A673 (cell line): Measurements from ENCODE around the gene AZIN2. TPM values are rescaled to one million over a fixed set of nuclear protein-coding genes. Genes with fewer than 3 reads are reported as not detected.

ENCODE experiments used
- BruUV-seq: library from RNA; stranded (reverse); fragments of 400-500 nt; replicated peaks from 2 replicates; lab custom pipeline; 2021; lab: Mats Ljungman, UMichigan
- CTCF ChIA-PET: fragments of 300-600 bp; sonication (Branson Sonifier 250); formaldehyde crosslinking; loops from one replicate; lab custom pipeline; 2022; ENCODE audit warnings: antibody characterized with exemption; lab: Charles Lee
- POLR2A ChIA-PET: fragments of 300-600 bp; sonication (Branson Sonifier 250); formaldehyde crosslinking; loops from one replicate; lab custom pipeline; 2022; ENCODE audit warnings: antibody characterized with exemption; ENCODE audit not compliant: low non-redundant PET; lab: Charles Lee
- DNase-seq: peaks from one replicate; pipeline ENCODE4 v3.0.0-alpha.2; 2015; ENCODE audit warnings: low spot score
- H3K27ac ChIP-seq: fragments of 200-600 bp; sonication (generic); 2 replicates; pipeline ENCODE4 v1.5.1; 2016; ENCODE audit warnings: mixed run types, low read depth, mild to moderate bottlenecking, mixed read lengths, antibody characterized with exemption, low read length; ENCODE audit not compliant: poor library complexity, severe bottlenecking
- H3K27me3 ChIP-seq: fragments of 200-600 bp; sonication (generic); replicated peaks from 2 replicates; pipeline ENCODE4 v1.6.1; 2017; ENCODE audit warnings: mixed run types, low read depth, mild to moderate bottlenecking, mixed read lengths, antibody characterized with exemption, low read length; ENCODE audit not compliant: insufficient read depth, poor library complexity
- H3K36me3 ChIP-seq: fragments of 200-600 bp; sonication (generic); 2 replicates; pipeline ENCODE4 v1.6.1; 2016; ENCODE audit warnings: mixed run types, mild to moderate bottlenecking, mixed read lengths, antibody characterized with exemption, low read length; ENCODE audit not compliant: insufficient read depth, poor library complexity, severe bottlenecking
- H3K4me1 ChIP-seq: fragments of 200-600 bp; sonication (generic); 2 replicates; pipeline ENCODE4 v1.6.1; 2017; ENCODE audit warnings: mixed run types, mild to moderate bottlenecking, mixed read lengths, antibody characterized with exemption, low read length; ENCODE audit not compliant: insufficient read depth, poor library complexity, severe bottlenecking
- H3K4me3 ChIP-seq: fragments of 200-600 bp; sonication (generic); 2 replicates; pipeline ENCODE4 v1.5.1; 2016; ENCODE audit warnings: low read depth, mixed run types, mild to moderate bottlenecking, mixed read lengths, low read length; ENCODE audit not compliant: poor library complexity, severe bottlenecking
- H3K9me3 ChIP-seq: fragments of 200-600 bp; sonication (generic); 2 replicates; pipeline ENCODE4 v1.6.1; 2016; ENCODE audit warnings: mixed run types, low read depth, mild to moderate bottlenecking, mixed read lengths, antibody characterized with exemption, low read length; ENCODE audit not compliant: poor library complexity, severe bottlenecking
- CTCF ChIP-seq: fragments of 300-800, 200-600 bp; sonication (generic); conservative IDR thresholded peaks from 2 replicates; pipeline ENCODE4 v1.5.1; 2017; ENCODE audit warnings: low read depth, mild to moderate bottlenecking, antibody characterized with exemption, low read length, moderate library complexity, mixed read lengths
- EZH2 ChIP-seq: fragments of 200-600 bp; sonication (generic); IDR thresholded peaks from 2 replicates; pipeline ENCODE4 v1.6.1; 2017; ENCODE audit warnings: borderline replicate concordance, low read depth, mild to moderate bottlenecking, mixed read lengths, antibody characterized with exemption, low read length; ENCODE audit not compliant: poor library complexity, severe bottlenecking
- intact Hi-C: fragments of 100-400 bp; cut with micrococcal nuclease; formaldehyde crosslinking; loops from one replicate; pipeline ENCODE4 v1.10.0; 2022; ENCODE audit not compliant: unreplicated experiment
- total RNA-seq: library from RNA; stranded (reverse); gene quantifications from 2 replicates; pipeline ENCODE4 v1.2.3, GENCODE V29; 2021

The AZIN2 gene
- total RNA-seq, 1 experiment from 2014 or later = 4.6 TPM

GRCh38 chr1:33036051-33036525 lies 44.9 kb upstream of the AZIN2 start:
- H3K4me3 ChIP-seq = peak overlapping the region; percentile 58
- H3K4me1 ChIP-seq = peaks cover 6% of the 10 kb centered on the region
- H3K27me3 ChIP-seq = no peaks in the 10 kb centered on the region
- ChIA-PET CTCF (no interaction called here), POLR2A (no interaction called here)
- no peaks in the 10 kb centered on the region for H3K9me3 ChIP-seq
- H3K36me3 ChIP-seq = peaks cover 7% of the 10 kb centered on the region
- peak; percentile 37 for DNase-seq
- TF ChIP-seq EZH2 = no peak
- TF ChIP-seq CTCF = no peak
- intact Hi-C loops = no loop called here
- H3K27ac ChIP-seq = peak overlapping the region; percentile 66
- BruUV-seq = no TSS peak

- no peaks in the 10 kb centered on the region for H3K9me3 ChIP-seq
- no TSS peak for BruUV-seq
- peaks cover 7% of the 10 kb centered on the region for H3K36me3 ChIP-seq
- peak within 1 kb of the TSS; percentile 66 for H3K27ac ChIP-seq
- H3K4me1 ChIP-seq = peaks cover 6% of the 10 kb centered on the region
- intact Hi-C loops = no loop called here
- peak; percentile 98 for DNase-seq
- ChIA-PET CTCF (no interaction called here), POLR2A (no interaction called here)
- no peaks in the 10 kb centered on the region for H3K27me3 ChIP-seq
- peak within 1 kb of the TSS; percentile 58 for H3K4me3 ChIP-seq
- TF ChIP-seq CTCF = no peak
- TF ChIP-seq EZH2 = no peak
Observed at GRCh38 chr1:33036526-33037503, 44.1 kb upstream of the AZIN2 start, which contains the start of gene AK2. TSS of gene AK2 (minus strand) at chr1:33036883. CDS start at chr1:33036828, 55 bp downstream.

- Histone ChIP-seq H3K4me3 (no peak overlapping the region), H3K27ac (no peak overlapping the region), H3K9me3 (no peaks in the 10 kb centered on the region), H3K36me3 (no peaks in the 10 kb centered on the region), H3K27me3 (no peaks in the 10 kb centered on the region), H3K4me1 (peaks cover 6% of the 10 kb centered on the region)
- POLR2A ChIA-PET = no interaction called here
- TF ChIP-seq CTCF (no peak), EZH2 (no peak)
- no peak for DNase-seq
- CTCF ChIA-PET = no interaction called here
- intact Hi-C loops = no loop called here
- BruUV-seq = no TSS peak
Observed at GRCh38 chr1:33039840-33040239, 41.1 kb upstream of the AZIN2 start.
